GM18858 (cell line): ENCODE results near the gene PRKAR2A.
"Not testable (repeated sequence)": the region's sequence is repeated elsewhere in the genome, so short reads cannot be mapped to it uniquely, and the experiment has no call there.

Experiments used
- ATAC-seq: cut with Tn5 transposase; IDR thresholded peaks from one replicate; pipeline ENCODE4 v1.9.1; 2021; ENCODE audit not compliant: unreplicated experiment

PRKAR2A gene

GRCh38 chr3:48782046-48782445 lies 65.6 kb downstream of the PRKAR2A start:
- no peak for ATAC-seq

- ATAC-seq = not testable (repeated sequence)
Measured at GRCh38 chr3:48778565-48778964, 69.1 kb downstream of the PRKAR2A start.

GRCh38 chr3:48776854-48777253 lies 70.8 kb downstream of the PRKAR2A start:
- no peak for ATAC-seq

GRCh38 chr3:48770192-48770502 lies 77.5 kb downstream of the PRKAR2A start:
- no peak for ATAC-seq

GRCh38 chr3:48765376-48765775 lies 82.3 kb downstream of the PRKAR2A start:
- no peak for ATAC-seq

- ATAC-seq = no peak
Measured at GRCh38 chr3:48762816-48763215, 84.9 kb downstream of the PRKAR2A start.

- ATAC-seq = not testable (repeated sequence)
Measured at GRCh38 chr3:48759991-48760540, 87.6 kb downstream of the PRKAR2A start.

GRCh38 chr3:48759531-48759930 lies 88.1 kb downstream of the PRKAR2A start:
- not testable (repeated sequence) for ATAC-seq

GRCh38 chr3:48759071-48759470 lies 88.6 kb downstream of the PRKAR2A start:
- no peak for ATAC-seq

- no peak for ATAC-seq
Measured at GRCh38 chr3:48756640-48757039, 91.0 kb downstream of the PRKAR2A start.

- ATAC-seq = no peak
Measured at GRCh38 chr3:48750856-48751255, 96.8 kb downstream of the PRKAR2A start.

GRCh38 chr3:48748754-48749153 lies 98.9 kb downstream of the PRKAR2A start:
- ATAC-seq = no peak

GRCh38 chr3:48747706-48748105 lies 100.0 kb downstream of the PRKAR2A start:
- ATAC-seq = no peak

- ATAC-seq = no peak
Measured at GRCh38 chr3:48747015-48747615, 100.6 kb downstream of the PRKAR2A start.

GRCh38 chr3:48743773-48744172 lies 103.9 kb downstream of the PRKAR2A start:
- no peak for ATAC-seq

GRCh38 chr3:48741226-48741625 lies 106.4 kb downstream of the PRKAR2A start:
- ATAC-seq = not testable (repeated sequence)

GRCh38 chr3:48739955-48740823 lies 107.5 kb downstream of the PRKAR2A start:
- peak; percentile 57 for ATAC-seq

GRCh38 chr3:48739617-48739954 lies 108.1 kb downstream of the PRKAR2A start:
- ATAC-seq = no peak

- ATAC-seq = no peak
Measured at GRCh38 chr3:48738926-48739616, 108.6 kb downstream of the PRKAR2A start.

- ATAC-seq = no peak
Measured at GRCh38 chr3:48738144-48738536, 109.5 kb downstream of the PRKAR2A start.

GRCh38 chr3:48735075-48735767 lies 112.5 kb downstream of the PRKAR2A start:
- not testable (repeated sequence) for ATAC-seq
